ENCODE data around the gene SNAPC1.

SNAPC1 gene

DNA sequence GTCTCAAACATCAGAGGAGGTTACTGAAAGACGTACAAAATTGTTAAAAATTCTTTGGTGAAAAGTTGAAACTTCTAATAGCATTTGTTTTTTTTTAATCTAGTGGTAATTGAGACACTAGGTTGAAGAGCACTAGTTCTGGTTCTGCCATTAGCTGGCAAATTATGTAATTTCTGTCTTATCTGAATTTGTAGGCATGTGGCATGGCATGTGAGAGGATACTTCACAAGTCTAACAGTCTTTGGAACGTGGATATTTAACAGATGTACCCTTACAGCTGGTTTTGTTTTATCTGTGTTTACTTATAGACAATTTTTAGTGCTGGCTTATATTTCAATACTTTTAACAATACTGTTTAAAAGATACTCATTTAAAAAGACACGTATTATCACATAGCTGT is 6.0 kb downstream of the SNAPC1 start:
- DNase-seq (ENCODE audit: low read depth) = no peak
- no peak overlapping the region for H3K4me3 ChIP-seq (ENCODE audit: low read depth, low read length)
- TF ChIP-seq CTCF (IDR thresholded peaks at IDR 0.05; ENCODE audit: low read depth, low read length, missing control alignments) = no peak

GRCh38 chr14:61769893-61770292 is 7.7 kb downstream of the SNAPC1 start:
- no peak for TF ChIP-seq CTCF (IDR thresholded peaks at IDR 0.05; ENCODE audit: low read depth, low read length, missing control alignments)
- H3K4me3 ChIP-seq (ENCODE audit: low read depth, low read length) = no peak overlapping the region
- DNase-seq (ENCODE audit: low read depth) = no peak

GRCh38 chr14:61774861-61775260 is 12.6 kb downstream of the SNAPC1 start:
- DNase-seq (ENCODE audit: low read depth) = no peak
- TF ChIP-seq CTCF (IDR thresholded peaks at IDR 0.05; ENCODE audit: low read depth, low read length, missing control alignments) = no peak
- H3K4me3 ChIP-seq (ENCODE audit: low read depth, low read length) = no peak overlapping the region

DNA sequence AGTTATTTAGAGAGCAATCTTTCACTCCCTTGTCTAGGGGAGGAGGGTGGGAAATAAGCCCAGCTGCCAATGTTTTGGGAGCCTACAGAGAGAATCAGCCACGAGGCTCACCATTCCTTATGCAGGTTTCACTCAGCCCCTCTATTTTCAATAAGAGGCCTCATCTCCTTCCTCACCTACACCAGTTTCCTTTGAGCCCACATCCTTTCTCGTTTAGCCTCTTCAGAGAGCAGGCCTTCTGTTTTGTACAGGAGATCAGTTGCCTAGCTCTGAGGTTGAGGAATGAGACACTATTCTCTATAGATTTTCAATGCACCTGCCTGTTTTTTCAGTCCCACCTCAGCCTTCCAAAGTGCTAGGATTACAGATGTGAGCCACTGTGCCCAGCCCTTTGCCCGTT is 17.9 kb downstream of the SNAPC1 start:
- peak; percentile 19 for DNase-seq (ENCODE audit: low read depth)
- TF ChIP-seq CTCF (IDR thresholded peaks at IDR 0.05; ENCODE audit: low read depth, low read length, missing control alignments) = no peak
- no peak overlapping the region for H3K4me3 ChIP-seq (ENCODE audit: low read depth, low read length)

- DNase-seq (ENCODE audit: low read depth) = no peak
- no peak overlapping the region for H3K4me3 ChIP-seq (ENCODE audit: low read depth, low read length)
- TF ChIP-seq CTCF (IDR thresholded peaks at IDR 0.05; ENCODE audit: low read depth, low read length, missing control alignments) = no peak
Observed at GRCh38 chr14:61797309-61797708, 35.1 kb downstream of the SNAPC1 start.

- TF ChIP-seq CTCF (IDR thresholded peaks at IDR 0.05; ENCODE audit: low read depth, low read length, missing control alignments) = no peak
- no peak overlapping the region for H3K4me3 ChIP-seq (ENCODE audit: low read depth, low read length)
- DNase-seq (ENCODE audit: low read depth) = no peak
Observed at GRCh38 chr14:61802010-61802568, 39.9 kb downstream of the SNAPC1 start.

- no peak for DNase-seq (ENCODE audit: low read depth)
- TF ChIP-seq CTCF (IDR thresholded peaks at IDR 0.05; ENCODE audit: low read depth, low read length, missing control alignments) = no peak
- no peak overlapping the region for H3K4me3 ChIP-seq (ENCODE audit: low read depth, low read length)
Observed at GRCh38 chr14:61803755-61804154, 41.5 kb downstream of the SNAPC1 start.
